RWPE2 (cell line): ENCODE results near the gene CRLF1.

ENCODE experiments used
- ATAC-seq: fragments of 200-7000 bp; cut with Tn5 transposase; 3 replicates; pipeline ENCODE4 v1.9.1; 2021; ENCODE audit warnings: low read depth
- DNase-seq: peaks from one replicate; pipeline ENCODE4 v3.0.0-alpha.2; 2020; ENCODE audit warnings: low spot score
- H3K27ac ChIP-seq: fragments of 450-650 bp; 2 replicates; pipeline ENCODE4 v1.5.1; 2017; ENCODE audit warnings: mild to moderate bottlenecking; ENCODE audit not compliant: poor library complexity, severe bottlenecking
- H3K27me3 ChIP-seq: fragments of 250-450 bp; sonication (Bioruptor Pico); 2 replicates; pipeline ENCODE4 v1.5.1; 2021; ENCODE audit warnings: mild to moderate bottlenecking, moderate library complexity; ENCODE audit not compliant: insufficient read depth, poor library complexity, severe bottlenecking
- H3K36me3 ChIP-seq: fragments of 250-450 bp; sonication (Bioruptor Pico); 2 replicates; pipeline ENCODE4 v1.5.1; 2020; ENCODE audit warnings: low read depth, mild to moderate bottlenecking, moderate library complexity
- H3K4me1 ChIP-seq: fragments of 250-450 bp; sonication (Bioruptor Pico); 2 replicates; pipeline ENCODE4 v1.5.1; 2021; ENCODE audit warnings: mild to moderate bottlenecking, moderate library complexity; ENCODE audit not compliant: insufficient read depth, poor library complexity, severe bottlenecking
- H3K4me3 ChIP-seq: fragments of 250-450 bp; sonication (Bioruptor Pico); 2 replicates; pipeline ENCODE4 v1.5.1; 2021; ENCODE audit warnings: mild to moderate bottlenecking, moderate library complexity; ENCODE audit not compliant: severe bottlenecking
- H3K9me3 ChIP-seq: fragments of 250-450 bp; sonication (Bioruptor Pico); 2 replicates; pipeline ENCODE4 v1.5.1; 2021; ENCODE audit warnings: mild to moderate bottlenecking, moderate library complexity; ENCODE audit not compliant: severe bottlenecking
- CTCF ChIP-seq: fragments of 450-650 bp; IDR thresholded peaks from one replicate; pipeline ENCODE4 v1.5.1; 2017; ENCODE audit warnings: mild to moderate bottlenecking, moderate library complexity; ENCODE audit not compliant: poor library complexity, severe bottlenecking

CRLF1 gene

GRCh38 chr19:18648973-18649315 lies 42.3 kb upstream of the CRLF1 start:
- Histone ChIP-seq H3K27me3 (no peaks in the 10 kb centered on the region), H3K4me3 (no peak overlapping the region), H3K4me1 (peaks cover 12% of the 10 kb centered on the region), H3K27ac (peak overlapping the region; percentile 3), H3K9me3 (no peaks in the 10 kb centered on the region), H3K36me3 (no peaks in the 10 kb centered on the region)
- TF ChIP-seq CTCF: no peak
- no peak for DNase-seq
- peak; percentile 33; the same call in 1 of the 3 replicates for ATAC-seq

GRCh38 chr19:18647807-18648206 lies 41.2 kb upstream of the CRLF1 start:
- no peak for TF ChIP-seq CTCF
- DNase-seq (no peak), ATAC-seq (no peak)
- H3K4me1 ChIP-seq: peaks cover 12% of the 10 kb centered on the region
- no peak overlapping the region for H3K27ac ChIP-seq
- H3K36me3 ChIP-seq: no peaks in the 10 kb centered on the region
- H3K27me3 ChIP-seq: no peaks in the 10 kb centered on the region
- H3K9me3 ChIP-seq: no peaks in the 10 kb centered on the region
- H3K4me3 ChIP-seq: no peak overlapping the region

- ATAC-seq (no peak), DNase-seq (no peak)
- no peaks in the 10 kb centered on the region for H3K27me3 ChIP-seq
- H3K4me3 ChIP-seq: no peak overlapping the region
- no peak for TF ChIP-seq CTCF
- H3K27ac ChIP-seq: no peak overlapping the region
- H3K36me3 ChIP-seq: no peaks in the 10 kb centered on the region
- H3K4me1 ChIP-seq: peaks cover 12% of the 10 kb centered on the region
- H3K9me3 ChIP-seq: no peaks in the 10 kb centered on the region
These were observed 40.8 kb upstream of the CRLF1 start for GRCh38 chr19:18647371-18647767.

- Histone ChIP-seq H3K27ac (no peak overlapping the region), H3K9me3 (no peaks in the 10 kb centered on the region), H3K36me3 (no peaks in the 10 kb centered on the region), H3K4me1 (peaks cover 12% of the 10 kb centered on the region), H3K4me3 (no peak overlapping the region), H3K27me3 (no peaks in the 10 kb centered on the region)
- DNase-seq (no peak), ATAC-seq (no peak)
- no peak for TF ChIP-seq CTCF
These were observed 40.2 kb upstream of the CRLF1 start for GRCh38 chr19:18646535-18647370.

GRCh38 chr19:18645035-18645511 lies 38.5 kb upstream of the CRLF1 start:
- Histone ChIP-seq H3K27me3 (no peaks in the 10 kb centered on the region), H3K4me1 (peaks cover 12% of the 10 kb centered on the region), H3K9me3 (no peaks in the 10 kb centered on the region), H3K4me3 (no peak overlapping the region), H3K27ac (no peak overlapping the region), H3K36me3 (no peaks in the 10 kb centered on the region)
- ATAC-seq (no peak), DNase-seq (no peak)
- no peak for TF ChIP-seq CTCF
